GM18870 (cell line): ENCODE data around the gene MYH14.

Experiments
- ATAC-seq: cut with Tn5 transposase; IDR thresholded peaks from one replicate; pipeline ENCODE4 v1.9.1; 2021; ENCODE audit warnings: moderate library complexity; ENCODE audit not compliant: unreplicated experiment

The MYH14 gene

GRCh38 chr19:50203281-50204080 lies at the start of gene MYH14:
TSS of gene MYH14 (plus strand) at chr19:50203622. CDS start at chr19:50210366, 6,744 bp downstream.
- ATAC-seq: no peak

DNA sequence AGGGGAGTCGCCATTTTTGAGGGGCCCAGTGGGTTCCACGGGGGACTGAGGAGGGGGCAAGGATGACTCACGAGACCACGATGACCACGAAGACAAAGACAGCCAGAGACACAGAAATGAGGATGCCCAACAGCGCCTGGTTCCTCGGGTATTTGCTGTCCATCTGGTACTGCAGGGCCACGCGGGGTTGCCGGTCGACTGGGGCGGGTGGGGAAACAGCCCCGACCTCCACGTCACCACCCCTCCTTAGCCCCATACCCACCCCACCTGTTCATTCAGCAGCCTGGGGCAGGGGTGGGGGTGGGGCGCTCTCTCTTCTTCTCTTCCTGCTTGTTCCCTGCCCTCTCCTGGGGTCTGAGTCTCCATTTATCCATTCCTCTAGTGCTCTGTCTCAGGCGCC lies 48.9 kb upstream of the MYH14 start:
- no peak for ATAC-seq

GRCh38 chr19:50155520-50156109 lies 47.8 kb upstream of the MYH14 start:
- no peak for ATAC-seq

- no peak for ATAC-seq
Observed at GRCh38 chr19:50158577-50158976, 44.8 kb upstream of the MYH14 start.

GRCh38 chr19:50159078-50159477 lies 44.3 kb upstream of the MYH14 start:
- no peak for ATAC-seq

DNA sequence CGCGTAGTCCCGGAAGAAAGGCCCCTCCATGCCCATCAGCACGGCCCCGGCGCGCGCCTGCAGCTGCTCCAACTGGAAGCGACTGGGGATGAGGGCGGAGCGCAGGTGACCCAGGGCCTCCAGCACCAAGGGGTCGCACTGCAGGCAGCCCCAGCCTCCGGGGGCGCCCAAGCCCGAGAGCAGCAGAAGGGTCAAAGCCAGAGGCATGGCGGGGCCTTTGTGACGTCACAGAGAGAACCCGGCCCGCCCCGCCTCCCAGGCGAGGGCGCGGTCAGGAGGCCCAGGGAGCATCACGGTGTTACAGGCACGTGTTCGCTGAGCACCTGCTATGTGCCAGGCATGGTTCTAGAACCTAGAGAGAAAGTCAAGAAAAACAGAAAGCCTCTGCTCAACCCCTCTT lies 40.4 kb upstream of the MYH14 start, which contains the start of gene IZUMO2:
TSS of gene IZUMO2 (minus strand) at position 294 of the 400 bp plus-strand sequence. CDS start at position 207, 87 bp downstream.
- ATAC-seq: no peak

- no peak for ATAC-seq
Observed at GRCh38 chr19:50167314-50167721, 36.1 kb upstream of the MYH14 start.

DNA sequence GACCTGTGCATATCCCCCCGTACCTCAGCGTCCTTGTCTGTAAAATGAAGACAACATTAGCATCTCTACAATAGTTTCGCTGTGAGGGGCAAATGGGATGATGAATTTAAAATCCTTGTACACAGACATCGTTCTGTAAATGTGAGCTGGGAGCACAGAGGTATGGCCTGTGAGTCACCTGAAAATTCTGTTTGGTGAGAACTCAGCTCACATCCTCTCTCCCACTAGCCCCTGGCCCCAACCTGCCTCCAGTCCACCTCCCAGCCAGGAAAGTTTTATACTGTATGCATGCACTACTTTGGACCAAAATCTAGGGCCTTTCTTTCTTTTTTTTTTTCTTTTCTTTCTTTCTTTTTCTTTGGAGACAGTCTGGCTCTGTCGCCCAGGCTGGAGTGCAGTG lies 31.7 kb upstream of the MYH14 start:
- ATAC-seq: no peak

DNA sequence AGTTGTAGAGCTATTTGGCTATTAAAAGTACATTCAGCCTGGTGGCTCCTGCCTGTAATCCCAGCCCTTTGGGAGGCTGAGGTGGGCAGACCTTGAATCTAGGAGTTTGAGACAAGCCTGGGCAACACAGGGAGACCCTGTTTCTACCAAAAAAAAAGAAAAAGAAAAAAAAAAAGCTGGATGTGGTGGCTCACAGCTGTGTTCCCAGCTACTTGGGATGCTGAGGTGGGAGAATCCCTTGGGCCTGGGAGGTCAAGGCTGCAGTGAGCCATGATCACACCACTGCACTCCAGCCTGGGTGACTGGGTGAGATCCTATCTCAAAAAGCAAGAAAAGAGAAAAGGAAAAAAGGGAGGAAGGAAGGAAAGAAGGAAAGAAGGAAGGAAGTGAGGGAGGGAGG lies 30.7 kb upstream of the MYH14 start:
- no peak for ATAC-seq

GRCh38 chr19:50173127-50173526 lies 30.3 kb upstream of the MYH14 start:
- no peak for ATAC-seq

DNA sequence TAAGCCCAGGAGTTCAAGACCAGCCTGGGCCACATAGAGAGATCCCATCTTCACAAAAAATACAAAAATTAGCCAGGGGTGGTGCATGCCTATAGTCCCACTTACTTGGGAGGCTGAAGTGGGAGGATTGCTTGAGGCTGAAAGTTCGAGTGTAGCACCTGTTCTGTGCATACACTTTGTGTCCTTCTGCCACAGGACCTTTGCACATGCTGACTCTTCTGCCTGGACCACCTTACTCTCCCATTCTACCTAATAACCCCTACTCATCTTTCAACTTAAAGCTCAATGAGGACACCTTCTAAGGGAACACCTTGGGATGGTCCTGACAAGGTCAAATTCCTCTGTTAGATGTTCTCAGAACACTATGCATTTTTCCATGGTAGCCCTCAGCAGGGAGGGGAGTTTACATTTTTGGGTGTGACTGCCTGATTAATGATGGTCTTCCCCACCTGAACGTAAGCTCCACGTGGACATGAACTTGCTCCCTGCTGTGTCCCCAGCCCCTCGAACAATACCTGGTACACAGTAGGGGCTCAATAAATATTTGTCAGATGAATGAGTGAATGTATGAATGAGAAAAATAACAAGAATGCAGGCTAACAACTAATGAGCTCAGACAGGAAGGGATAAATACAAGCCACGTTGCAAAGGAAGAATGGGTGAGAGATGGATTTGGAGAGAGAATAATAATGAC lies 29.2 kb upstream of the MYH14 start:
- no peak for ATAC-seq

- no peak for ATAC-seq
Observed at GRCh38 chr19:50175924-50176323, 27.5 kb upstream of the MYH14 start.

- no peak for ATAC-seq
Observed at GRCh38 chr19:50176775-50177174, 26.6 kb upstream of the MYH14 start.

DNA sequence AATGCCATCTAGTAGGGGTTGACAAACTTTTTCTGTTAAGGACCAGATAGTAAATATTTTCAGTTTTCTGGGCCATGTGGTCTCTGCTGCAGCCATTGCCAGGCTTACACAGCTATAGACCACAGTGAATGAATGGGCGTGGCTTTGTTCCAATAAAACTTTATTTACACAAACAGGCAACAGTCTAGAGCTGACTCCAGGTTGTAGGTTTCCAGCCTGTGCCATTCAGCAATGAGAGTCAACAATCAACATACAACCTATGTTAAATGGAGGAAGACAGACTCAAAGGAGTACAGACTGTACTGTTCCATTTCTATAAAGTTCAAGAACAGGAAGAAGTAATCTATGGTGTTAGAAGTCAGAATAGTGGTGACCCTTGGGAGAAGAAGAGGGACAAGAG lies 25.1 kb upstream of the MYH14 start:
- no peak for ATAC-seq

DNA sequence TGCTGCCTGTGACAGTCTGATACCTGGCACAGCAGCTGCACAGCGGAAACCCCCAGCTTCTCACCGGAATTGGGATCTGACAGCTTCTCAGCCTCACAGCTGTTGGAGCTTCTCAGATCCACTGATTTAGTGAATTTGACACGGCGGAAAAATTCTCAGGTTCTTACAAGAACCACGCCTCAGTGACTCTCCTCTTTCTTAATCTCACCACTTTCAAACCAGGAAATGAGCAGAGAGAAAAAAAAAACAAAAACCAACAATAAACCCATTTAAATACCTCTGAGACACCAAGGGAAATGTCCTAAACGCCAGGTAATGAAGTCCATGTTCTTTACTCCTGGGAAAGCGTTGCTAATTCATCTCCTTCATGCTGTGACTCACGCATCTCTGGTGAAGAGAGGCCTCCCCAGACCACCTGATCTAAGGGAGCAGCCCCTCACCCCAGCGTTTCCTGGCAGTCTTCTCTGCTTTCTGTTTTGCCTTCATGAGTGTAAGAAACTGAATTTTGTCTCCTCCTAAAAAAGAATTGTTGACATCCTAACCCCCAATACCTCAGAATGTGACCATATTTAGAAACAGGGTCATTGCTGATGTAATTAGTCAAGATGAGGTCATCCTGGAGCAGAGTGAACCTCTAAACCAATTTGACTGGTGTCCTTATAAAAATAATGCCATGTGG lies 24.4 kb upstream of the MYH14 start:
- ATAC-seq: no peak

DNA sequence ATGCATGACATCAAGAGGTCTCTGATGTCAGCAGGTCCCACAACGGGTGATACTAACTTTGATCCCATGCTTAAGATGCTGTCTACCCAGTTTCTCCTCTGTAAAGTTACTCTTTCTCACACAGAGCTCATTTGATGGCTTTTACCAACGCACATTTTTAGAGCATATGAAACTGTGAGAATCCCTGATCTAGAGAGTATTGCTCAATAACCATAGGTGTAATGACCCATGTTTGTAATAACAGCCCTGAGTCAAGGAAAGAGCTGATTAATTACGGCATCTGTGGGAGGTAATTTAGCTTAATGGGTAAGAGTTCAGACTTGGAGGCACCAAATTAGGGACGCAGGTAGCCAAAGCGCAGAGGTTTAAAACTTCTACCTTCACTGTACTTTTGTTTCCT lies 22.3 kb upstream of the MYH14 start:
- no peak for ATAC-seq

- no peak for ATAC-seq
Observed at GRCh38 chr19:50184196-50184595, 19.2 kb upstream of the MYH14 start.

GRCh38 chr19:50187937-50188336 lies 15.5 kb upstream of the MYH14 start:
- ATAC-seq: no peak

DNA sequence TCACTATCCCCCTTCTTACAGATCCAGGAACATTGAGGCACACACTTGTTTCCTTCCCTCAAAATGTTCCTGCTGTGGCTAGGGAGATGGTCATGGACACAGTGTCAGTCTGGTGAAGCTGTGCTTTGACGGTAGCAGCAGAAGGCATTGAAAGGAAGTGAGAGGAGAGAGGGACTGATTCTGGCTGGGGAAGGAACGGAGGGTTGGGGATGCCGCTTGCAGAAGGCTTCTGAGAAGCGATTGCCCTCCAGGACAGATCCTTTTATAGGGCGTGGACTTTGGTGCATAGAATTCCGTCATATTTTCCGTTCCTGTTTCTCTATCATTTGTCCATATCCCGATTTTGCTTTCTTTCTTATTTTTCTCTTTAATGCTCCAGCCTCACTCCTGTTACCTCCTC lies 14.1 kb upstream of the MYH14 start:
- no peak for ATAC-seq

DNA sequence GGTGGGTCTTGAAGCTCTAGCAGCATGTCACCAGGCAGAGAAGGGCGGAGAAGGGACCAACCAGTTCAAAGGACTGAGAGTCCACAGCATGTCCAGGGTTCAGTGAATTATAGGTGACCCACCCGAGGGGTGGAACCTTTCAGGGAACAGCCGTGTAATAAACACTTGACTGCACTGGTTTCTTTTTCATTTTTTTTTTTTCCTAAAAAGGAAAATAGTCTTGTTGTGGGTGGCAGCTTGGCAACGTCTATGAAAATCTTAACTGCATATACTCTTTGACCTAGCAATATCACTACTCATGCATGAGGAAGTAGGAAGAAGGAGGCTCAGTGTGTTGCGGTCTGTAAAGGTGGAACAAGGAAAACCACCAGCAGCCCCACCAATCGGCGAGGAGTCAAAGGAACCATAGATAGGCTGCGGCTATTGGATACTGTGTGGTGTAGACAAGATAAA lies 13.0 kb upstream of the MYH14 start:
- no peak for ATAC-seq

DNA sequence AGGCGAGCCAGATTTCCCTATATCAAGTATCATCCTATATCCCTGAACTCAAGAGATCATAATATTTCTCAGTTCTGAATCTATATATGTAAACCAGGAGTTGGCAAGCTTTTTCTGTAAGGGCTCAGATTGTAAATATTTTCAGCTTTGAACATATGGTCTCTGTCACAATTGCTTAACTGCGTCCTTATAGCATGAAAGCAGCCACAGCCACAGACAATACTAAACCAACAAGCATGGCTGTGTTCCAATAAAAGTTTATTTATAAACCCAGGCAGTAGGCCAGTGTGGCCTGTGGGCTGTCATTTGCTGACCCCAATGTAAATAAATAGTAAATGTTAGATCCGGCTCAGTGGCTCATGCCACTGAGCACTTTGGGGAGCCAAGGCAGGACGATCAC lies 12.2 kb upstream of the MYH14 start:
- ATAC-seq: no peak
